LoVo (cell line): ENCODE results near the gene KRTAP4-9.
"Not testable (repeated sequence)": the region's sequence is repeated elsewhere in the genome, so short reads cannot be mapped to it uniquely, and the experiment has no call there.

Source experiments
- DNase-seq: peaks from one replicate; pipeline ENCODE4 v3.0.0-alpha.2; 2016; ENCODE audit warnings: low spot score

KRTAP4-9 gene

DNA sequence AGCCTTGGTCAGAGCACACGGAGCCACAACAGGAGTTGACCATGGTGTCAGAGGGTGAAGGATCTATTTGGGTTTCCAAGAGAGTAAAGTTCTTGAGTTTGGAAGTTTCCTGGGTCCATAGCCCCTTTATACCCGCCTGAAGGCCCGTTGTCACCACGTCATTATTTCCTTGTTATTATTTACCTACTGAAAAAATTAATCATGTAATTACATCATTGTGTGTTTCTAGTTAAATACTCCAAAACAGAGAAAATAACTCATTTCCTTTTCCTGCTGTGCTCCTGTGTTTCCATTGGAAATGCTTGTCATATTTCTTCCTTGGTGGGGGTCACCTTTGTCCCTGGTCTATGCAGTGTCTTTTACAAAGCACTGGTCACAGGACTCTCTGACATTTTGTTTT is 7.1 kb upstream of the KRTAP4-9 start, which contains the start of gene KRTAP4-8:
KRTAP4-8 (minus strand) TSS at position 101 of the 400 bp plus-strand sequence; CDS start at position 43, 58 bp downstream.
- no peak for DNase-seq

DNA sequence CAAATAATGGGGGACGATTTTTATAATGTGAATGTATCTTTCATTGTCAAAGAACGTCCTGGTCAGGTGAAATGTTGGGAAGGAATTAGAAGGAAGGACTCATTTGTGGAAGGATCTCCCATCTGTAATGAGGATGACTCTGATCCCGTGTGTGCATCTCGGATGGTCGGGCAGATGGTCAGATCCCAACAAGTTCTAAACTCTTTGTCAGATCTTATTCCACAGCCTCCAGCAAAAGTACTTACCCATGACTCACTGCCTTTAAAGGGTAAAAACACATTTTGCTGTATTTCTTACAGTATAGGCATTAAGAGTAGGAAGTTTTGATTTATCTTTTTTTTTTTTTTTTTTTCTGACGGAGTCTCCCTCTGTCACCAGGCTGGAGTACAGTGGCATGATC is 6.7 kb upstream of the KRTAP4-9 start:
- DNase-seq: no peak

DNA sequence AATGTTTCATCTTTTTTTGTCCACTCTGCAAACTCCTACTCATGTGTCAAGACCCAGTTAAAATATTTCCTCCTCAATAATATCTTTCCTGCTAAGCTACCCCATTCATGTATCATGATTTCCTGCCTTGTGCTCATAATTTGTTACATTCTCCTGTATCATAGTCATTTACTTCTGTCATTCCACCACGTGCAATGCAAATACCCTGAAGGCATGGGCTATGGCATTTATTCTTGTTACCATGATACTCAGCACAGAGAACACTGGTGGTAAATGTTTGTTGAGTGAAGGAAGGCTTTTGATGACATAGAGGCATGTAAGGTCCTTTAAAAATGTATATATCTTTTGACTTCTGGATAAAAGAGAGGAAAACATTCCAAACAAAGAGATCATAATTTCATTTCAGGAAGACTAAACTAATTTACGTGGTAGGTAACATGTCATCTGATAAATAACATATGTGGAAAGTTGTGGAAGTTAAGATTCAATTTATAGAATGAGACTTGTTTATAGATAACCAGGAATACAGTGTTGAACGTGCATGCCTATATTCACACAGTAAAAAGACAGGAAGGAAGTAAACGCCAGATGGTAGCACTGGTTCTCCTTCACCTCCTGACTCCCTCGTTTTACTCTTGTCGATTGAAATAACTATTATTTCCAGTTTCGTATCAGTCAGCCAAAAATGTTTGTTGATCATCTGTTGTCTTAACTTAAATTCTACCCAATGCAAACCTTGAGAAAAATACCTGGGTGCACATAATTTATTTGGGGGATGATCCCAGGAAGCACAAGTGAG is 5.3 kb upstream of the KRTAP4-9 start:
- DNase-seq: not testable (repeated sequence)

DNA sequence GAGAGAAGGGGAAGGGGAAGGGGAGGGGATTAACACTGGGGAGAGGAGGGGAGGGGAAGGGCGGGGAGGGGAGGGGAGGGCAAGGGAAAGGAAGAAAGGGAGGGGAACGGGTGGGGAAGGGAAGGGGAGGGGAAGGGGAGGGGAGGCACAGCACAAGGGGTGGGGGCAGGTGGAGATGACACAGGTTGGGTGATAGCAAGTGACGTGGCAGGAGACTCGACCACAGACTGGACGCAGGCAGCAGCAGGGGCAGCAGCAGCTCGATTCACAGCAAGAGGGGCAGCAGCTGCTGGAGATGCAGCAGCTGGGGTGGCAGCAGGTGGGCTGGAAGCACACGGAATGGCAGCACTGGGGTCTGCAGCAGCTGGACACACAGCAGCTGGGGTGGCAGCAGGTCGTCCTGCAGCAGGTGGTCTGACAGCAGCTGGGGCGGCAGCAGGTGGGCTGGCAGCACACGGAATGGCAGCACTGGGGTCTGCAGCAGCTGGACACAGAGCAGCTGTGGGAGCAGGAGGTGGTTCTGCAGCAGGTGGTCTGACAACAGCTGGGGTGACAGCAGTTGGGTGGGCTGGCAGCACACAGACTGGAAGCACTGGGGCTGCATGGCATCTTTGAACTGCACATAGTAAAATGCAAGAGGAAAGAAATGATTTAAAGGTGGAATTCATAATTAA is 3.5 kb upstream of the KRTAP4-9 start, which contains the start of gene KRTAP4-16:
KRTAP4-16 (minus strand) TSS at position 624 of the 674 bp plus-strand sequence; CDS start at position 624, 0 bp downstream.
- DNase-seq: no peak

DNA sequence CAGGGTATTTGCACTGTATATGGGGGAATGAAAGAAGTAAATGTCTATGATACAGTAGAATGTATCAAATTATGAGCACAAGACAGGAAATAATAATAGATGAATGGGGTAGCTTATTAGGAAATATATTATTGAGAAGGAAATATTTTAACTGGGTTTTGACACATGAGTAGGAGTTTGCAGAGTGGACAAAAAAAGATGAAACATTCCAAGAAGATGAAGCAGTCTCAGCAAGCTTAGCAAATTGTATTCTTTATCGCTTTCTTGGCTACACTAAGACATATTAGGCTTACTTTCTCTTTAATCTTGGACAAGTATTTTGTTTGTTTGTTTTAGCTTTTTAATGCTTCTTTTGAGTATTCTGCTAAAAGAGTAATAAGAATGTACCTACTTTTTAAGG is 1.3 kb upstream of the KRTAP4-9 start:
- no peak for DNase-seq

DNA sequence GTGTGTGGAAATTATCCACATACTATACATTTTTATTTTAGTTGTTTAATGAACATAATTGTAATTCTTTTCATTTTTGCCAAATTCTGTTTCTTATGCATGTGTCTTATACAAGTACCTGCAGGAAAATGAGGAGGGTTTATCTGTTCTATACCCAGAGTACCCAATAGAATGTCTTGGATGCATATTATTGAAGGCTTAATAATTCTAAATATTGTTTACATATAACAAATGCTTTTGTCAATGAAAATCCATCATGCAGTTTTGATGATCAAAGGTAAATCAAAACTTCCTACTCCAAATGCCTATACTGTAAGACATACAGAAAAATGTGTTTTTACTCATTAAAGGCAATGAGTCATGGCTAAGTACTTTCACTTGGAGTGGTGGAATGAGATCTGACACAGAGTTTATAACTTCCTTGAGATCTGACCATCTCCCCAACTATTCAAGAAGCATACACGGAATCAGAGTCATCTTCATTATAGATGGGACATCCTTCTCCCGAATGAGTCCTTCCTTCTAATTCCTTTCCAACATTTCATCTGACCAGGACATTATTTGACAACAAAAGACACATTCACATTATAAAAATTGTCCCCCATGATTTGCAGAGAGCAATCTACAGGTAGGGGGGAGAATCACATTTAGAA is 677 bp upstream of the KRTAP4-9 start:
- DNase-seq: not testable (repeated sequence)

DNA sequence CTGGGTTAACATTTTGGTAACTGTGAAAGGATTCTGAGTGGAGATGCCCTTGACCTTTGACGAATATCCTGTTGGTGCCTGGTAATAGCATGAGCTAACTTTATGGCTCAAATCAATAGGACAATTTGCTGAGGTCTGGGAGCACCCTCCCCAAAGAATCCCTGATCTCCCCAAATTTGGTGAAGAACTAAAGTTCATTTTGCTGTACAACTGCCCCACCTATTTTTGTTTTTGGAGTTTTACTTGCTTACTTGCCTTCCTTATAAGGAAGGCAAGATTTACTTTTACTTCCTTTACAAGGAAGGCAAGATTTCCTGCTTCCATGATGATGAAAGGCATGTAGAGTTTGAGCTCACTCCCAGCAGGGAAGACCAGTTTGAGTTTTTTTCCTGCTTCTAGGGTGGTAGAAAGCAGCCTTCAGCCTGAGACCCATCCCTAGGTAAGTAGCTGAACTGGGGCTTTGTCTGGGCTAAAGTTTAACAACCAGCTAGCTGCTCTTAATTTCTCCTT is 2.8 kb downstream of the KRTAP4-9 start:
- no peak for DNase-seq

DNA sequence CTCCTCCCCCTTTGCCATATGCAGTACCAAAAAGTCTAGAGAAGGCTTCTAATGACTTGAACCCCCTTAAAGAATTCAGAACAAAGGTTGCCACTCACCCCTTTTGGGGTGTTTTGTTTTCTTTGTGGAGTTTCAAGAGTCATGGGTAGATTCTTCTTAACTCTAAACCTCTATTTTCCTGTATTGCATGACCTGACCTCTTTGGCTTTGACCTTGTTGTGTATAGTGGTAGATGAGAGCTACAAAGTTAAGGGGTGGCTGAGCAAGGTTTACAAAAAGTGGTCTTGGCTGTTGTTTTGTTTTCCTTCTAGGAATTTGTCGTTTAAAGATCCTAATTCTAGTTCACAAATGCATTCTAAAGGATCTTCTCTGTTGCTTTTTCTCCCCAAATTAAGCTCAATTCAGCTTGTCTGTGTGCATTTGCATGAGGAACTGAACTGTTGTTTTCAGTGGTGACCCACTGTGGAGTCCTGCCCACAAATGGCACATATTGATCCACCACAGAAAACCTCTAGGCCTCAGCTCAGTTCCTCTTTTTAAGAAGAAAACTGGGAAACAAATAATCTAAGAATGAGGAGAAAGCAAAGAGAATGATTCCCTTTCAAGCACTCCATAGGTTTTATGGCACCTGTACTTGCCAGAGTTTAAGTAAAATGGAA is 3.7 kb downstream of the KRTAP4-9 start:
- DNase-seq: not testable (repeated sequence)

DNA sequence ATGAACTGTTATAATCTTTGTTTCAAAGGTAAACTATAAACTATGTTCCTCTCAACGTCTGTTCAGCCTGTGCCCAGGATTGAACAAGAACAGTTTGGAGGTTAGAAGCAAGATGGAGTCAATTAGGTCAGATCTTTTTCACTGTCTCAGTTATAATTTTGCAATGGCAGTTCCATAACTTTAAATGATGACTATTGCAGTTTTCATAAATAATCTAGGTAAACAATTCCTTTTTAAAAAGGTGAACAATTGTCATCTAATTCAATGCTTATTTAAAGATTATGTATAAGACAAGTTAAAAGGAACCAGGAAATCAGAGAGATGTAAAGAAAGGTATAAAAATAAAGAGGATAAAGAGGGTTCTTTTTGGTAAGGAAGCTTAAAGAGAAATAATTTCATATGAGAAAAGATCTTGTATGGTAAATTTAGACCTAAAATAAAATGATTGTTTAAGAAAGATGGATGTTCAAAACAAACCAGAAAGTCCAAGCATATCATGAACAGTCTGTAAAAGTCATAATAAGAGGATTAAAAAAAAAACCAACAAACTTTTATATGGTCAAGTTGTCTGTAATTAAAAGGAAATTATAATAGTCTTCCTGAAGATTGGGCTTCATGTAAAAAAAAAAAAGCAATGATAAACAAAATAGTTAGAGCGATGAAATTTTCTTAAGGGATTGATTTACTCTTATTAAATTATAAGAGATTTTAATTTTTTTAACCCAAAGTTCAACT is 6.1 kb downstream of the KRTAP4-9 start:
- DNase-seq: no peak

DNA sequence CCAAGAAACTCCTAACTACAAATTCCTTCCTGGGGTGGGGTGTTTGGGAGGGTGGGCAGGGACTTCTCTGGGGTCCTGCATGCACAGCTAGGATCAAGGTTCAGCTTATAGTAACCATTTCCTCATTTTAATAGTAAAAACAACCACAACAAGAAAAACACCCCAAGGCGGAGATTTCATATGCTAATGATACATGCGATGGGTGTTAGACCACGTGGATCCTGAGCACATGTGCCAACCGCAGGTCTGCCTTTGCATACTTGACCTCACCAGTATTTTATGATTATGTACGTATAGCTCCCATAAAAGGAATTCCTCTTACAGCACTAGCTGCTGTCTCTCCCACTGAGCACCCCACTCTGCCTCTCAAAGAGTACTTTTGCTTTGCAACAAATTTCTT is 11.1 kb downstream of the KRTAP4-9 start:
- DNase-seq: no peak

DNA sequence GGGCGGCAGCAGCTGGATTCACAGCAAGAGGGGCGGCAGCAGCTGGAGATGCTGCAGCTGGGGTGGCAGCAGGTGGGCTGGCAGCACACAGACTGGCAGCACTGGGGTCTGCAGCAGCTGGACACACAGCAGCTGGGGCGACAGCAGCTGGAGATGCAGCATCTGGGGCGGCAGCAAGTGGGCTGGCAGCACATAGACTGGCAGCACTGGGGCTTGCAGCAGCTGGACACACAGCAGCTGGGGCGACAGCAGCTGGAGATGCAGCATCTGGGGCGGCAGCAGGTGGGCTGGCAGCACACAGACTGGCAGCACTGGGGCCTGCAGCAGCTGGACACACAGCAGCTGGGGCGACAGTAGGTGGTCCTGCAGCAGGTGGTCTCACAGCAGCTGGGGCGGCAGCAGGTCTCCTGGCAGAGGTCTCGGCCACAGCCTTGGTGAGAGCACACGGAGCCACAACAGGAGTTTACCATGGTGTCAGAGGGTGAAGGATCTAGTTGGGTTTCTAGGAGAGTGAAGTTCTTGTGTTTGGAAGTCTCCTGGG is 12.7 kb downstream of the KRTAP4-9 start, which contains the start of gene KRTAP4-11:
KRTAP4-11 (minus strand) TSS at position 528 of the 541 bp plus-strand sequence; CDS start at position 470, 58 bp downstream.
- not testable (repeated sequence) for DNase-seq

DNA sequence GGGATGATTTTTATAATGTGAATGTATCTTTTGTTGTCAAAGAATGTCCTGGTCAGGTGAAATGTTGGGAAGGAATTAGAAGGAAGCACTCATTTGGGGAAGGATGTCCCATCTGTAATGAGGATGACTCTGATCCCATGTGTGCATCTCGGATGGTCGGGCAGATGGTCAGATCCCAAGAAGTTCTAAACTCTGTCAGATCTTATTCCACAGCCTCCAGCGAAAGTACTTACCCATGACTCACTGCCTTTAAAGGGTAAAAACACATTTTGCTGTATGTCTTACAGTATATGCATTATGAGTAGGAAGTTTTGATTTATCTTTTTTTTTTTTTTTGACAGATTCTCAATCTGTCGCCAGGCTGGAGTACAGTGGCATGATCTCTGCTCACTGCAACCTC is 13.5 kb downstream of the KRTAP4-9 start:
- DNase-seq: no peak

DNA sequence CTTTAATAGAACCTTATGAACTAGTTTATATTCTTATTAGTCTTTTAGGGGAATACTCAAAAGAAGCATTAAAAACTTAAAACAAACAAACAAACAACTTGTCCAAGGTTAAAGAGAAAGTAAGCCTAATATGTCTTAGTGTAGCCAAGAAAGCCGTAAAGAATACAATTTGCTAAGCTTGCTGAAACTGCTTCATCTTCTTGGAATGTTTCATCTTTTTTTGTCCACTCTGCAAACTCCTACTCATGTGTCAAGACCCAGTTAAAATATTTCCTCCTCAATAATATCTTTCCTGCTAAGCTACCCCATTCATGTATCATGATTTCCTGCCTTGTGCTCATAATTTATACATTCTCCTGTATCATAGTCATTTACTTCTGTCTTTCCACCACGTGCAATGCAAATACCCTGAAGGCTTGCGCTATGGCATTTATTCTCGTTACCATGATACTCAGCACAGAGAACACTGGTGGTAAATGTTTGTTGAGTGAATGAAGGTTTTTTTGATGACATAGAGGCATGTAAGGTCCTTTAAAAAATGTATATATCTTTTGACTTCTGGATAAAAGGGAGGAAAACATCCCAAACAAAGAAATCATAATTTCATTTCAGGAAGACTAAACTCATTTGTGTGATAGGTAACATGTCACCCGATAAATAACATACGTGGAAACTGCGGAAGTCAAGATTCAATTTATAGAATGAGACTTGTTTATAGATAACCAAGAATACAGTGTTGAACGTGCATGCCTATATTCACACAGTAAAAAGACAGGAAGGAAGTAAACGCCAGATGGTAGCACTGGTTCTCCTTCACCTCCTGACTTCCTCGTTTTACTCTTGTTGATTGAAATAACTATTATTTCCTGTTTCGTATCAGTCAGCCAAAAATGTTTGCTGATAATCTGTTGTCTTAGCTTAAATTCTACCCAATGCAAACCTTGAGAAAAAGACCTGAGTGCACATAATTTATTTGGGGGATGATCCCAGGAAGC is 14.8 kb downstream of the KRTAP4-9 start:
- DNase-seq: not testable (repeated sequence)

DNA sequence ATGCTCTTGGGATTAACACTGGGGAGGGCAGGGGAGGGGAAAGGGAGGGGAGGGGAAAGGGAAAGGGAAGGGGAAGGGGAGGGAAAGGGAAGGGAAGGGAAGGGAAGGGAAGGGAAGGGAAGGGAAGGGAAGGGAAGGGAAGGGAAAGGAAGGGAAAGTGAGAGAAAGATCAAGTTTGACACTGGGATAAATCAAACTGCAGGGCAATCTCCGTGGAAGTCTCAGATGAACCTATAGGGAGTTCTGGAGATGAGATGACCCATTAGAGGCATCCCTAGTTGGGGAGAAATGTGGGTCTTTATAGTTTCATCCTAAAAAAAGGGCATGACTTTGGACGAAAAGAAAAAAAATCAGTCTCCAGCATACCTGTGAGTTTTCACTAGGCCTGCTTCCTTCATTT is 16.6 kb downstream of the KRTAP4-9 start:
- no peak for DNase-seq

DNA sequence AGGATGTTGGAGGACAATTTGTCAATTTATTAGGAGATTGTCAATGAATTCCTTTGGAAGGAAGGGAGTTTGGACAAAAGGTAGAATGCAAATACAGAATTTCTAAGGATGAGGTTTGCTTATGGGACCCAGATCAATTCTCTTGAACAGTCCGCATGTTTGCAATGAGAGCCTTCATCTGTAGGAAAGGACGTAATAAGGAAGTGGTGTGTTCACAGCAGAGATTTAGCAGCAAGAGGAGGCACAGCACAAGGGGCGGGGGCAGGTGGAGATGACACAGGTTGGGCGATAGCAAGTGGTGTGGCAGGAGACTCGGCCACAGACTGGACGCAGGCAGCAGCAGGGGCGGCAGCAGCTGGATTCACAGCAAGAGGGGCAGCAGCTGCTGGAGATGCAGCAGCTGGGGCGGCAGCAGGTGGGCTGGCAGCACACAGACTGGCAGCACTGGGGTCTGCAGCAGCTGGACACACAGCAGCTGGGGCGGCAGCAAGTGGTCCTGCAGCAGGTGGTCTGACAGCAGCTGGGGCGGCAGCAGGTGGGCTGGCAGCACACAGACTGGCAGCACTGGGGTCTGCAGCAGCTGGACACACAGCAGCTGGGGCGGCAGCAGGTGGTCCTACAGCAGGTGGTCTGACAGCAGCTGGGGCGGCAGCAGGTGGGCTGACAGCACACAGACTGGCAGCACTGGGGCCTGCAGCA is 18.3 kb downstream of the KRTAP4-9 start:
- not testable (repeated sequence) for DNase-seq

DNA sequence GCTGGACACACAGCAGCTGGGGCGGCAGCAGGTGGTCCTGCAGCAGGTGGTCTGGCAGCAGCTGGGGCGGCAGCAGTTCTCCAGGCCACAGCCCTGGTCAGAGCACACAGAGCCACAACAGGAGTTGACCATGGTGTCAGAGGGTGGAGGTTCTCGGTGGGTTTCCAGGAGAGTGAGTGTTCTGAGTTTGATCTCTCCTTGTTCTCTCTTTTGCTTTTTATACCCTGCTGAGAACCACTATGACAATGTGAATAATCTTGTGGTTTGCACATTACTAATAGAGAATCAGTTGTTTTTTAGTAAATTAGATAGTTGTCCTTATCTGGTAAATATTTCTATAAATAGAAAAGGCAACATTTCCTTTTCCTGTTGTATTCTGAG is 18.8 kb downstream of the KRTAP4-9 start, which contains the start of gene KRTAP4-12:
KRTAP4-12 (minus strand) TSS at position 192 of the 381 bp plus-strand sequence; CDS start at position 132, 60 bp downstream.
- not testable (repeated sequence) for DNase-seq

DNA sequence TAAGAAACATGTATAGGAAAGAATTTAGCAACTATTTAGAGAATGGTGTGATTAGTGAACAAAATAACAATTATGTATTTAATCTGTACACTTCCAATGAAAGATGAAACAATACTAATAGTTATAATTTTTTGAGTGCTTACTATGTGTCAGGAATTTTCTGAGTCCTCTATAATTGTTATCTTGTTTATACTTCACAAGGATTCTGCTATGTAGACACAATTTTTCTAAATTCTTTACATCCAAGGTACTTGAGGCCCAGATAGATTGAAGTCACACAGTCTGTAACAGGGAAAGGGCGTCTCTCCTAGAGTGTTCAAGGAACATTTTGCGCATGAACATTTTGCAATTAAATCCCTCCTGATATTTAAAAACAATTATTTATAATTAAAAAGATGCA is 19.9 kb downstream of the KRTAP4-9 start:
- DNase-seq: no peak

DNA sequence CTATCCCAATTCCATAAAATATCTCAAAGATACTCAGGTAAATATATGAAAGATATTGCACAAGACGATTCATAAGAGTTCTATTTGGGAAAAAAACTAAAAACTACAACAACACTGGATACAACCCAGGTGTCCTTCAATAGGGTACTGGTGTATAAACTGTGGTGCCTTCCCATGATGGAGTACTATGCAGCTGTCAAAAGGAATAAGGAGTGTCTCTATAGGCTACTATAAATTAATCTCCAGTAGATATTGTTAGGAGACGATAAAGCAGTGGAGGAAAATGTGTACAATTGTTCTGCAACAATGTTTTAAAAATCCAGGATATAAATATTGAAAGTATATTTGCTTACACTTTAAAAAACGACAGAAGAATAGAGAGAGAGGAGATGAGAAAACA is 21.2 kb downstream of the KRTAP4-9 start:
- DNase-seq: no peak

DNA sequence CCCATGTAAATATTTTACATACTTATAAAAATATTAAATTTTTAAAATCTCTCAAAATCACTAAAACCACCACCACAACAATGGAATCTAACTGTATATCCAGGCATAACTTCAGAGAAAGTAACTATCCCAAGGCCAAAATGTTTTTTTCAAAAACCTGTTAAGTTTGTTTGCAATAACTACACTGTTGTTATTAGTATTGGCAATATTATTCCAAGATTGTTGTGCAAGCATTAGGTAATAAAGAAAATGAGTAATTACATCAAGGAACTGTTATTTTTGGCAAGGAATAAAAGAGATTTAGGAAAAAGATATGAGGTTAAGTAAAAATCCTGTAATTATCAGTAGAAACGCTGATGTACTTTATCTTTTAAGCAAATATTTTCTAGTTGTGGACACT is 22.2 kb downstream of the KRTAP4-9 start:
- no peak for DNase-seq
